ENCODE measurements around the gene MYO3B. TPM values are rescaled to one million over a fixed set of nuclear protein-coding genes. Genes with fewer than 3 reads are reported as not detected.

Gene MYO3B
- total RNA-seq, 8 experiments from 2014 or later = 0.11 to 5.1 (median 0.98) TPM

- in situ Hi-C loops (cut with MboI; ENCODE audit: low pct_unique_long_range_greater_than_20kb in 2 of 9, low sequenced_read_pairs in 9 of 9, unreplicated experiment in 9 of 9) = no loop called here
- no peak overlapping the region for H3K4me3 ChIP-seq
- ATAC-seq (replicated peaks in 6 of 8) = peak in 1 of 8 experiments; percentile 43
- no peak overlapping the region for H3K27ac ChIP-seq
- WGBS, 10 experiments = 0 to 100% (median 84%) methylated on average over 1 to 2 of the region's 2 CpGs; no CpG with 5 or more reads in 2 of the 10 experiments
- peaks cover 3 to 6% of the 10 kb centered on the region in 2 donors for H3K4me1 ChIP-seq (replicated peaks in 1 of 2)
Measured at GRCh38 chr2:170567429-170567828, 389.5 kb downstream of the MYO3B start.

- WGBS, 10 experiments = 0 to 100% (median 73%) methylated on average over 2 of the region's 2 CpGs; no CpG with 5 or more reads in 2 of the 10 experiments
- Histone ChIP-seq H3K4me3 (no peak overlapping the region), H3K27ac (no peak overlapping the region), H3K4me1 (replicated peaks in 1 of 2) (peaks cover 3 to 7% of the 10 kb centered on the region in 2 donors)
- ATAC-seq (replicated peaks in 6 of 8) = no peak
- in situ Hi-C loops (cut with MboI; ENCODE audit: low pct_unique_long_range_greater_than_20kb in 2 of 9, low sequenced_read_pairs in 9 of 9, unreplicated experiment in 9 of 9) = no loop called here
Measured at GRCh38 chr2:170568511-170568910, 390.6 kb downstream of the MYO3B start.

- WGBS, 10 experiments = 0 to 89% (median 0%) methylated on average over 1 of the region's 1 CpG; no CpG with 5 or more reads in 5 of the 10 experiments
- peak in 1 of 8 experiments; percentile 21 for ATAC-seq (replicated peaks in 6 of 8)
Measured at GRCh38 chr2:170571612-170572011, 393.7 kb downstream of the MYO3B start.

GRCh38 chr2:170573671-170574070 is 395.7 kb downstream of the MYO3B start:
- WGBS, 10 experiments = 0 to 63% (median 28%) methylated on average over 1 of the region's 1 CpG; no CpG with 5 or more reads in 2 of the 10 experiments
- H3K4me1 ChIP-seq (replicated peaks in 1 of 2) = peaks cover 6 to 10% of the 10 kb centered on the region in 2 donors
- no peak for ATAC-seq (replicated peaks in 6 of 8)
- no peak overlapping the region for H3K27ac ChIP-seq
- H3K4me3 ChIP-seq = no peak overlapping the region
- in situ Hi-C loops (cut with MboI; ENCODE audit: low pct_unique_long_range_greater_than_20kb in 2 of 9, low sequenced_read_pairs in 9 of 9, unreplicated experiment in 9 of 9) = no loop called here

More at GRCh38 chr2:170571612-170572011, 393.7 kb downstream of the MYO3B start:
- H3K4me1 ChIP-seq (replicated peaks in 1 of 2) = peaks cover 9 to 16% of the 10 kb centered on the region in 2 donors
- in situ Hi-C loops (cut with MboI; ENCODE audit: low pct_unique_long_range_greater_than_20kb in 2 of 9, low sequenced_read_pairs in 9 of 9, unreplicated experiment in 9 of 9) = no loop called here
- H3K4me3 ChIP-seq = no peak overlapping the region
- H3K27ac ChIP-seq = no peak overlapping the region

- WGBS, 10 experiments = 19 to 100% (median 84%) methylated on average over 1 to 6 of the region's 7 CpGs
- in situ Hi-C loops (cut with MboI; ENCODE audit: low pct_unique_long_range_greater_than_20kb in 2 of 9, low sequenced_read_pairs in 9 of 9, unreplicated experiment in 9 of 9) = no loop called here
- ATAC-seq (replicated peaks in 6 of 8) = no peak
Measured at GRCh38 chr2:170576296-170576695, 398.3 kb downstream of the MYO3B start.

GRCh38 chr2:170577356-170577755 is 399.4 kb downstream of the MYO3B start:
- in situ Hi-C loops (cut with MboI; ENCODE audit: low pct_unique_long_range_greater_than_20kb in 2 of 9, low sequenced_read_pairs in 9 of 9, unreplicated experiment in 9 of 9) = no loop called here
- ATAC-seq (replicated peaks in 6 of 8) = no peak
- Histone ChIP-seq H3K4me1 (replicated peaks in 1 of 2) (peaks cover 8 to 15% of the 10 kb centered on the region in 2 donors), H3K4me3 (no peak overlapping the region), H3K27ac (no peak overlapping the region)
- WGBS, 10 experiments = 44 to 100% (median 91%) methylated on average over 2 to 3 of the region's 3 CpGs

More at GRCh38 chr2:170576296-170576695, 398.3 kb downstream of the MYO3B start:
- no peak overlapping the region for H3K4me3 ChIP-seq
- peaks cover 6 to 10% of the 10 kb centered on the region in 2 donors for H3K4me1 ChIP-seq (replicated peaks in 1 of 2)
- no peak overlapping the region for H3K27ac ChIP-seq

GRCh38 chr2:170578606-170579005 is 400.7 kb downstream of the MYO3B start:
- in situ Hi-C loops (cut with MboI; ENCODE audit: low pct_unique_long_range_greater_than_20kb in 2 of 9, low sequenced_read_pairs in 9 of 9, unreplicated experiment in 9 of 9) = no loop called here
- WGBS, 10 experiments = 68 to 100% (median 80%) methylated on average over 1 to 10 of the region's 10 CpGs; no CpG with 5 or more reads in 1 of the 10 experiments
- Histone ChIP-seq H3K27ac (no peak overlapping the region), H3K4me3 (no peak overlapping the region), H3K4me1 (replicated peaks in 1 of 2) (peaks cover 15 to 24% of the 10 kb centered on the region in 2 donors)
- ATAC-seq (replicated peaks in 6 of 8) = no peak

- no CpG with 5 or more reads among the region's 2 CpGs for WGBS, 10 experiments
- Histone ChIP-seq H3K4me1 (replicated peaks in 1 of 2) (peaks cover 15 to 20% of the 10 kb centered on the region in 2 donors), H3K4me3 (no peak overlapping the region), H3K27ac (no peak overlapping the region)
- in situ Hi-C loops (cut with MboI; ENCODE audit: low pct_unique_long_range_greater_than_20kb in 2 of 9, low sequenced_read_pairs in 9 of 9, unreplicated experiment in 9 of 9) = no loop called here
- no peak for ATAC-seq (replicated peaks in 6 of 8)
Measured at GRCh38 chr2:170579511-170579910, 401.6 kb downstream of the MYO3B start.

- peaks cover 10 to 19% of the 10 kb centered on the region in 2 donors for H3K4me1 ChIP-seq (replicated peaks in 1 of 2)
- WGBS, 10 experiments = 17 to 86% (median 40%) methylated on average over 1 to 3 of the region's 3 CpGs; no CpG with 5 or more reads in 4 of the 10 experiments
- in situ Hi-C loops (cut with MboI; ENCODE audit: low pct_unique_long_range_greater_than_20kb in 2 of 9, low sequenced_read_pairs in 9 of 9, unreplicated experiment in 9 of 9) = no loop called here
- H3K27ac ChIP-seq = no peak overlapping the region
- no peak for ATAC-seq (replicated peaks in 6 of 8)
- no peak overlapping the region for H3K4me3 ChIP-seq
Measured at GRCh38 chr2:170582313-170582712, 404.4 kb downstream of the MYO3B start.

- peak in 5 of 8 experiments; percentile 54 to 68 (median 63) for ATAC-seq (replicated peaks in 6 of 8)
Measured at GRCh38 chr2:170582751-170583463, 405.0 kb downstream of the MYO3B start.

GRCh38 chr2:170585067-170585466 is 407.1 kb downstream of the MYO3B start:
- Histone ChIP-seq H3K27ac (no peak overlapping the region), H3K4me1 (replicated peaks in 1 of 2) (peaks cover 10 to 19% of the 10 kb centered on the region in 2 donors), H3K4me3 (no peak overlapping the region)
- ATAC-seq (replicated peaks in 6 of 8) = no peak
- in situ Hi-C loops (cut with MboI; ENCODE audit: low pct_unique_long_range_greater_than_20kb in 2 of 9, low sequenced_read_pairs in 9 of 9, unreplicated experiment in 9 of 9) = no loop called here

More at GRCh38 chr2:170582751-170583463, 405.0 kb downstream of the MYO3B start:
- in situ Hi-C loops (cut with MboI; ENCODE audit: low pct_unique_long_range_greater_than_20kb in 2 of 9, low sequenced_read_pairs in 9 of 9, unreplicated experiment in 9 of 9) = no loop called here
- H3K4me3 ChIP-seq = no peak overlapping the region
- no peak overlapping the region for H3K27ac ChIP-seq
- H3K4me1 ChIP-seq (replicated peaks in 1 of 2) = peaks cover 10 to 19% of the 10 kb centered on the region in 2 donors
- WGBS, 10 experiments = 0 to 83% (median 45%) methylated on average over 1 to 5 of the region's 8 CpGs

GRCh38 chr2:170586571-170587095 is 408.7 kb downstream of the MYO3B start:
- no peak overlapping the region for H3K4me3 ChIP-seq
- in situ Hi-C loops (cut with MboI; ENCODE audit: low pct_unique_long_range_greater_than_20kb in 2 of 9, low sequenced_read_pairs in 9 of 9, unreplicated experiment in 9 of 9) = no loop called here
- H3K27ac ChIP-seq = no peak overlapping the region
- H3K4me1 ChIP-seq (replicated peaks in 1 of 2) = peaks cover 10 to 19% of the 10 kb centered on the region in 2 donors
- ATAC-seq (replicated peaks in 6 of 8) = no peak
- WGBS, 10 experiments = 0 to 100% (median 70%) methylated on average over 1 to 2 of the region's 2 CpGs

- no peak overlapping the region for H3K27ac ChIP-seq
- H3K4me3 ChIP-seq = no peak overlapping the region
- peaks cover 10 to 16% of the 10 kb centered on the region in 2 donors for H3K4me1 ChIP-seq (replicated peaks in 1 of 2)
- 0 to 86% (median 54%) methylated on average over 1 to 2 of the region's 2 CpGs; no CpG with 5 or more reads in 2 of the 10 experiments for WGBS, 10 experiments
- in situ Hi-C loops (cut with MboI; ENCODE audit: low pct_unique_long_range_greater_than_20kb in 2 of 9, low sequenced_read_pairs in 9 of 9, unreplicated experiment in 9 of 9) = no loop called here
- ATAC-seq (replicated peaks in 6 of 8) = no peak
Measured at GRCh38 chr2:170587117-170587516, 409.2 kb downstream of the MYO3B start.

Measured in motor neuron (in vitro differentiated cells).